Cardiac muscle cell (in vitro differentiated cells and primary cell): ENCODE measurements around the gene SATB2. TPM values are rescaled to one million over a fixed set of nuclear protein-coding genes. Genes with fewer than 3 reads are reported as not detected.

Experiments
- DNase-seq, 2 donors: peaks; one replicate each; pipeline versions ENCODE4 v3.0.0 to v3.0.0-alpha.2; 2010 to 2017; ENCODE audit warnings: low read depth in 1 of 2, low spot score in 1 of 2
- H3K27ac ChIP-seq: fragments of 200-600 bp; sonication (generic); 2 replicates; pipeline ENCODE4 v1.5.1; 2016
- H3K27me3 ChIP-seq: fragments of 200-600 bp; sonication (generic); 2 replicates; pipeline ENCODE4 v1.6.0; 2016; ENCODE audit warnings: control low read depth
- H3K36me3 ChIP-seq: fragments of 200-600 bp; sonication (generic); 2 replicates; pipeline ENCODE4 v1.5.1; 2016; ENCODE audit warnings: control low read depth
- H3K4me1 ChIP-seq: fragments of 200-600 bp; sonication (generic); 2 replicates; pipeline ENCODE4 v1.8.1; 2017; ENCODE audit warnings: low read depth, mild to moderate bottlenecking, mixed run types
- H3K4me3 ChIP-seq: fragments of 200-600 bp; sonication (generic); 2 replicates; pipeline ENCODE4 v1.5.1; 2016; ENCODE audit warnings: mild to moderate bottlenecking
- H3K9me3 ChIP-seq: fragments of 200-600 bp; sonication (generic); 2 replicates; pipeline ENCODE4 v1.5.1; 2017; ENCODE audit warnings: low read depth, mild to moderate bottlenecking, control low read depth
- polyA plus RNA-seq: library from polyadenylated mRNA; unstranded; fragments of >200 nt; fragmentation: Nextera tagmentation; extraction: Ambion mirVana; gene quantifications from 2 replicates; pipeline ENCODE4 v1.2.1, GENCODE V29; 2016
- total RNA-seq: library from RNA; depleted of rRNA; stranded (reverse); fragments of >200 nt; gene quantifications from 2 replicates; pipeline ENCODE4 v1.2.3, GENCODE V29; 2016
- TF ChIP-seq, protein P1 (sequence below): IDR thresholded peaks from 2 replicates; pipeline ENCODE4 v1.5.1; 2012; ENCODE audit warnings: low read depth, mild to moderate bottlenecking, low read length

SATB2 gene
- total and polyA plus RNA-seq, 2 experiments from 2014 or later = 1.0 to 1.4 TPM

DNA sequence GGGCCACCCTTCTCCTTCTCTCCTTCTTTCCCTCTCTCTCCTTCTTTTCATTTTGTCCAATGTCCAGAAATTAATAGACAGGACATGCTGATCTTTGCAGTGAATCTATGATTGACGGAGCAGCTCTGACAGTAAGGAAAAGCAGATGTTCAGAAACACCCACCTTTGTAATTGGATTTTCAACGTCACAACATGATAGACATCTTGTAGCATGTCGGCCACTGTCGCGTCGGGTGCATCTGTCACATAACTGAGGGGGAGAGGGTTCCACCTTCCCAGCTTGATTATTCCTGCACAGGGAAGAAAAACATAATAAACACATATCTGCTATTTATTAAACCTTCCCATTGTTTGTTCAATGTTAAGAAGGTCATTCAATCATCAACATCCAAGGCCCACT is 76.2 kb downstream of the SATB2 start:
- no peak for DNase-seq
- H3K36me3 ChIP-seq = no peaks in the 10 kb centered on the region
- H3K4me3 ChIP-seq = no peak overlapping the region
- H3K27ac ChIP-seq = no peak overlapping the region
- no peaks in the 10 kb centered on the region for H3K27me3 ChIP-seq
- TF ChIP-seq, protein P1, sequence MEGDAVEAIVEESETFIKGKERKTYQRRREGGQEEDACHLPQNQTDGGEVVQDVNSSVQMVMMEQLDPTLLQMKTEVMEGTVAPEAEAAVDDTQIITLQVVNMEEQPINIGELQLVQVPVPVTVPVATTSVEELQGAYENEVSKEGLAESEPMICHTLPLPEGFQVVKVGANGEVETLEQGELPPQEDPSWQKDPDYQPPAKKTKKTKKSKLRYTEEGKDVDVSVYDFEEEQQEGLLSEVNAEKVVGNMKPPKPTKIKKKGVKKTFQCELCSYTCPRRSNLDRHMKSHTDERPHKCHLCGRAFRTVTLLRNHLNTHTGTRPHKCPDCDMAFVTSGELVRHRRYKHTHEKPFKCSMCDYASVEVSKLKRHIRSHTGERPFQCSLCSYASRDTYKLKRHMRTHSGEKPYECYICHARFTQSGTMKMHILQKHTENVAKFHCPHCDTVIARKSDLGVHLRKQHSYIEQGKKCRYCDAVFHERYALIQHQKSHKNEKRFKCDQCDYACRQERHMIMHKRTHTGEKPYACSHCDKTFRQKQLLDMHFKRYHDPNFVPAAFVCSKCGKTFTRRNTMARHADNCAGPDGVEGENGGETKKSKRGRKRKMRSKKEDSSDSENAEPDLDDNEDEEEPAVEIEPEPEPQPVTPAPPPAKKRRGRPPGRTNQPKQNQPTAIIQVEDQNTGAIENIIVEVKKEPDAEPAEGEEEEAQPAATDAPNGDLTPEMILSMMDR = no peak
- no peaks in the 10 kb centered on the region for H3K9me3 ChIP-seq
- H3K4me1 ChIP-seq = no peaks in the 10 kb centered on the region

DNA sequence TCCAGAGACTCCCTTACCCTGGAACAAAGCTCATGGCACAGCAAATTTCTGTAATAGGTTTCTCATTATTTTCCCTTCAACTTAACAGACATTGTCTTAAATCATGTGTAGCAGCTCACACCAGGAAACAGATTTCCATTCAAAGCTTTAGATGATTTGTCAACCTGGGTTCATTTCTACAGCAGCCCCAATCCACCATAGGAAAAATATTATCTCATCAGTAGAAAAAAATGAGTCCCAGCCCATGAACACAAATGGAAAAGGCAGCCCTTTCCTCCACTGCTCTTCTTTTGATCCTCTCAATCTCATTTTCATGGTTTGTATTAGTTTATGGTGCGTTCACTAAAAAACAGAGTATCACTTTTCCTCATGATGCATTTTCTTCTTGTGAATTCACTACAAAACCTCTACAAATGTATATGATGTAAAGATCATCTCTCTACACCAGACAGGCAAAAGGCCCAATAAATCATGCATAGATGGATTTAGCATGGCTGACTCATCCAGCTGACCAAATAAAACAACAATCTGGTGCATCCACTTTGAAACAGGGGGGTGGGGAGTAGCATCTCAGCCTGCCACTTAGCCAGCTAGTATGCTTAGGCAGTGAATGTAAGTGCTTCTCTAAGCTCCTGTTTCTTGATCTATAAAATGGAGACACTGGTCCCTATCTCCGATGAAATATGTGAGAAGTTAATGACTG is 78.6 kb downstream of the SATB2 start:
- Histone ChIP-seq H3K9me3 (no peaks in the 10 kb centered on the region), H3K4me1 (no peaks in the 10 kb centered on the region), H3K27me3 (no peaks in the 10 kb centered on the region), H3K27ac (no peak overlapping the region), H3K4me3 (no peak overlapping the region), H3K36me3 (no peaks in the 10 kb centered on the region)
- no peak for DNase-seq
- TF ChIP-seq, protein P1 = no peak

DNA sequence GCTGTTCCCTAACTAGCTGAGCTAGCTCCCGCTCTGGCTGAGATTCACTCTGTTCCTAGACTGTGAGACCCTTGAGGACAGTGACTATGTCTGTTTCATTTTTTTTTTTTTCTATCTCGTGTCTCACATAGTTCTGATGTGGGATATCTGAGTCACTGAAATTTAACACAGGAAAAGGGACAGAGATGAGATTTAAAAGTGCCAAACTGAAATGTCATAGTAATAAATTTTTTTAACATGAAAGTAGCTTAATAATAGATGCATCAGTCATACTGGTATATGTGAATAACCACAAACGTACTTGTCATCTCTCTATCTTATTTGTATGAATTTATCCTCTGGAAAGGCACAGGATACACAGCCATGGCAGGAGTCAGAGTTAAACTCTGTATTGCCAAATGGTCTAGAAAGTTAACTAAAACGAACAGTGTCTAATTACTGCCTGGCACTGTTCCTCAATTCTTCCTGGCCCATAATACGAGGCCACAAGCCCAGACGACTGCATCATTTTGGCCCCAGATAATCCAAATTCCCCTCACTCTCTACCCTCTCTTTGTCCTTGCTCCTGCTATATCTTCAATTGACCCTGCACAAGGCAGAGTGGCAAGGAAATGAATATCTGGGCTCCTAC is 87.5 kb downstream of the SATB2 start:
- TF ChIP-seq, protein P1 = no peak
- no peaks in the 10 kb centered on the region for H3K4me1 ChIP-seq
- H3K9me3 ChIP-seq = no peaks in the 10 kb centered on the region
- no peaks in the 10 kb centered on the region for H3K27me3 ChIP-seq
- DNase-seq = no peak
- H3K36me3 ChIP-seq = no peaks in the 10 kb centered on the region
- no peak overlapping the region for H3K27ac ChIP-seq
- H3K4me3 ChIP-seq = no peak overlapping the region

DNA sequence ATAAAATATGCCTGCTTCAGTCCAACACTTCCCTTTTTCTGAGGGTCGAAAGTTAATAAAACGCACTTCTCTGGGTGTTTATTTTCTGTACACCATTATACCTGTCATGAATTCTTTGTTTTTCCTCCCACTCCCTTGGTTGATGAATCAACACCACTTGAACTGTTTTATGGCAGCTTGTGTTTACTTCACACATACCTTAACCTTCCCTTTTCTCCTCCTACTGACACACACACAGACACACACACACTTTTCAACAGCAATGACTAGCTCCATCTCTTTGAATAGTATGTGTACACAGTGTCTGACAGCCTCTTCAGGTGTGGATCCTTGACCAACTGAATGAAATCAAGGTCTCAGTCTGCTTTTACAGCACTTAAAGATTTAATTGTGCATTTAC is 91.3 kb downstream of the SATB2 start:
- no peak overlapping the region for H3K4me3 ChIP-seq
- TF ChIP-seq, protein P1 = no peak
- H3K27ac ChIP-seq = no peak overlapping the region
- no peaks in the 10 kb centered on the region for H3K27me3 ChIP-seq
- no peak for DNase-seq
- no peaks in the 10 kb centered on the region for H3K4me1 ChIP-seq
- H3K36me3 ChIP-seq = no peaks in the 10 kb centered on the region
- no peaks in the 10 kb centered on the region for H3K9me3 ChIP-seq

DNA sequence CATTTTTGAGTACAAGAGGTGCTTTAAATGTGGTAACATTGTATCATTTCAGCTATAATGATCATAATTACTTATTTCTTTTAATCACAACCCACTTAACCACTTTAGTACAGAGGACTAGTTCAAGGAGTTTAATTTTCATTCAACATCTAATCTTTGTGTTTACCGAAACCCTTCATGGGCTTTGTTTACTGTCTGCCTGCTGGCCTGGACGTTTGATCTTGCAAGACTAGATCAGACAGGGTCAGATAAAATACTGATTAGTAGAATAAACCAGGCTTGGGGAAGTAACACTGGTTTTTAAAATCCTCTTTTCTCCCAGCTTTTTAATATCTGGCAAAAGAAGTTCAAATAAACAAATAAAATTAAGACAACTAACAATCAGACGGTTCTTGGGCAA is 93.6 kb downstream of the SATB2 start:
- Histone ChIP-seq H3K27ac (no peak overlapping the region), H3K27me3 (no peaks in the 10 kb centered on the region), H3K36me3 (no peaks in the 10 kb centered on the region), H3K4me3 (no peak overlapping the region), H3K9me3 (no peaks in the 10 kb centered on the region), H3K4me1 (no peaks in the 10 kb centered on the region)
- TF ChIP-seq, protein P1 = no peak
- DNase-seq = no peak
